ENCODE data around the gene KCNAB2.

Gene KCNAB2

DNA sequence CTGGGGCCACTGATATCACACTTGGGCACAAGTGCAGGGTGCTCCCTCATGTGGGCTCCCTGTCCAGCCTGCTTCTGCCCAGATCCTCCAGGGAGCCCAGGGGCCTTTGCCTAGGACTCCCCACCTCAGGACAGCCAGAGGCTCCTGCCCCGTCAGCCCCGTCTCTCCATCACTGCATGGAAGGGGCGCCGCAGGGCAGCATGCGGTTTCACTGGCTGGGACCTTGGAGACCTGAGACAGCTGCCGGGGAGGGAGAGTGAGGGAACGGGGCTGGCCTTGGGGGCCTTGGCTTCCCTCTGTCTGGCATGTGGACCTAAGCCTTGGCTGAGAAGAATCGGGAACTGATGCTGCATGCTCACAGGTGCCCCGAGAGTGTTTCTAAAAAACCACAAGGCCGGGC, 46.5 kb downstream of the KCNAB2 start:
- no peak; the same call in 2 of the 3 replicates for ATAC-seq
- TF ChIP-seq PPARA (CRISPR knock-in tag; IDR thresholded peaks at IDR 0.05; ENCODE audit: borderline replicate concordance) (no peak), ZC3H10 (CRISPR knock-in tag; IDR thresholded peaks at IDR 0.05) (no peak), ARNTL (CRISPR knock-in tag; IDR thresholded peaks at IDR 0.05; ENCODE audit: borderline replicate concordance, low read depth) (no peak), OSR1 (CRISPR knock-in tag; IDR thresholded peaks at IDR 0.05) (no peak), ZNF8 (CRISPR knock-in tag; IDR thresholded peaks at IDR 0.05) (no peak), BACH2 (CRISPR knock-in tag; IDR thresholded peaks at IDR 0.05; ENCODE audit: borderline replicate concordance) (no peak)
- TF ChIP-seq, protein P1, sequence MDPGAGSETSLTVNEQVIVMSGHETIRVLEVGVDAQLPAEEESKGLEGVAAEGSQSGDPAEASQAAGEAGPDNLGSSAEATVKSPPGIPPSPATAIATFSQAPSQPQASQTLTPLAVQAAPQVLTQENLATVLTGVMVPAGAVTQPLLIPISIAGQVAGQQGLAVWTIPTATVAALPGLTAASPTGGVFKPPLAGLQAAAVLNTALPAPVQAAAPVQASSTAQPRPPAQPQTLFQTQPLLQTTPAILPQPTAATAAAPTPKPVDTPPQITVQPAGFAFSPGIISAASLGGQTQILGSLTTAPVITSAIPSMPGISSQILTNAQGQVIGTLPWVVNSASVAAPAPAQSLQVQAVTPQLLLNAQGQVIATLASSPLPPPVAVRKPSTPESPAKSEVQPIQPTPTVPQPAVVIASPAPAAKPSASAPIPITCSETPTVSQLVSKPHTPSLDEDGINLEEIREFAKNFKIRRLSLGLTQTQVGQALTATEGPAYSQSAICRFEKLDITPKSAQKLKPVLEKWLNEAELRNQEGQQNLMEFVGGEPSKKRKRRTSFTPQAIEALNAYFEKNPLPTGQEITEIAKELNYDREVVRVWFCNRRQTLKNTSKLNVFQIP (CRISPR knock-in tag; IDR thresholded peaks at IDR 0.05; ENCODE audit: borderline replicate concordance, low read depth) = no peak
- TF ChIP-seq, protein P2, sequence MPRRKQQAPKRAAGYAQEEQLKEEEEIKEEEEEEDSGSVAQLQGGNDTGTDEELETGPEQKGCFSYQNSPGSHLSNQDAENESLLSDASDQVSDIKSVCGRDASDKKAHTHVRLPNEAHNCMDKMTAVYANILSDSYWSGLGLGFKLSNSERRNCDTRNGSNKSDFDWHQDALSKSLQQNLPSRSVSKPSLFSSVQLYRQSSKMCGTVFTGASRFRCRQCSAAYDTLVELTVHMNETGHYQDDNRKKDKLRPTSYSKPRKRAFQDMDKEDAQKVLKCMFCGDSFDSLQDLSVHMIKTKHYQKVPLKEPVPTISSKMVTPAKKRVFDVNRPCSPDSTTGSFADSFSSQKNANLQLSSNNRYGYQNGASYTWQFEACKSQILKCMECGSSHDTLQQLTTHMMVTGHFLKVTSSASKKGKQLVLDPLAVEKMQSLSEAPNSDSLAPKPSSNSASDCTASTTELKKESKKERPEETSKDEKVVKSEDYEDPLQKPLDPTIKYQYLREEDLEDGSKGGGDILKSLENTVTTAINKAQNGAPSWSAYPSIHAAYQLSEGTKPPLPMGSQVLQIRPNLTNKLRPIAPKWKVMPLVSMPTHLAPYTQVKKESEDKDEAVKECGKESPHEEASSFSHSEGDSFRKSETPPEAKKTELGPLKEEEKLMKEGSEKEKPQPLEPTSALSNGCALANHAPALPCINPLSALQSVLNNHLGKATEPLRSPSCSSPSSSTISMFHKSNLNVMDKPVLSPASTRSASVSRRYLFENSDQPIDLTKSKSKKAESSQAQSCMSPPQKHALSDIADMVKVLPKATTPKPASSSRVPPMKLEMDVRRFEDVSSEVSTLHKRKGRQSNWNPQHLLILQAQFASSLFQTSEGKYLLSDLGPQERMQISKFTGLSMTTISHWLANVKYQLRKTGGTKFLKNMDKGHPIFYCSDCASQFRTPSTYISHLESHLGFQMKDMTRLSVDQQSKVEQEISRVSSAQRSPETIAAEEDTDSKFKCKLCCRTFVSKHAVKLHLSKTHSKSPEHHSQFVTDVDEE (CRISPR knock-in tag; IDR thresholded peaks at IDR 0.05) = no peak

DNA sequence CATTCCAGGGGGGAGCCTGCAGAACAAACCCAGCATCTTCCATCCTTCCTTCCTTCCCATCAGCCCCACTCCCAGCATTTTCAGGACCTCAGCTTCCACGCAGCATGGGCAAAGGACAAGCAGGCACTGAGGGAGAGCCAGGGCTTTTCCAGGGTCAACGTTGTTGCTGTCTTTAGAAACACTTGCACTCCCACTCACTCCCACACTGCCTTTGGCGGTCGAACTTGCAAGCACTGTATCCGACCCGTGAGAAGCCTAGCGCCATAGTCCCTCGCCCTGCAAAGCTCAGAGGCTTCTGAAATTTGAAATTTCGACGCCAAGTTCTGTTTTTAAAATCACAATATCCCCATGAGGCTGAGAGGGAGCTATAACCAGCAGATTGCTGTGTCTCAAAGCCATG, 47.4 kb downstream of the KCNAB2 start:
- TF ChIP-seq RARB (CRISPR knock-in tag; IDR thresholded peaks at IDR 0.05) (no peak), TOX (CRISPR knock-in tag; IDR thresholded peaks at IDR 0.05; ENCODE audit: borderline replicate concordance) (no peak), ZNF70 (CRISPR knock-in tag; IDR thresholded peaks at IDR 0.05) (no peak), OSR1 (CRISPR knock-in tag; IDR thresholded peaks at IDR 0.05) (no peak), PPARA (CRISPR knock-in tag; IDR thresholded peaks at IDR 0.05; ENCODE audit: borderline replicate concordance) (no peak), ZFP30 (CRISPR knock-in tag; IDR thresholded peaks at IDR 0.05) (no peak), ZNF565 (CRISPR knock-in tag; conservative IDR thresholded peaks at IDR 0.05; ENCODE audit: low read depth) (no peak), TCF4 (CRISPR knock-in tag; IDR thresholded peaks at IDR 0.05; ENCODE audit: borderline replicate concordance) (no peak), ZNF8 (CRISPR knock-in tag; IDR thresholded peaks at IDR 0.05) (no peak)
- TF ChIP-seq, protein P3, sequence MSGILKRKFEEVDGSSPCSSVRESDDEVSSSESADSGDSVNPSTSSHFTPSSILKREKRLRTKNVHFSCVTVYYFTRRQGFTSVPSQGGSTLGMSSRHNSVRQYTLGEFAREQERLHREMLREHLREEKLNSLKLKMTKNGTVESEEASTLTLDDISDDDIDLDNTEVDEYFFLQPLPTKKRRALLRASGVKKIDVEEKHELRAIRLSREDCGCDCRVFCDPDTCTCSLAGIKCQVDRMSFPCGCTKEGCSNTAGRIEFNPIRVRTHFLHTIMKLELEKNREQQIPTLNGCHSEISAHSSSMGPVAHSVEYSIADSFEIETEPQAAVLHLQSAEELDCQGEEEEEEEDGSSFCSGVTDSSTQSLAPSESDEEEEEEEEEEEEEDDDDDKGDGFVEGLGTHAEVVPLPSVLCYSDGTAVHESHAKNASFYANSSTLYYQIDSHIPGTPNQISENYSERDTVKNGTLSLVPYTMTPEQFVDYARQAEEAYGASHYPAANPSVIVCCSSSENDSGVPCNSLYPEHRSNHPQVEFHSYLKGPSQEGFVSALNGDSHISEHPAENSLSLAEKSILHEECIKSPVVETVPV (CRISPR knock-in tag; IDR thresholded peaks at IDR 0.05) = no peak
- ATAC-seq = no peak

DNA sequence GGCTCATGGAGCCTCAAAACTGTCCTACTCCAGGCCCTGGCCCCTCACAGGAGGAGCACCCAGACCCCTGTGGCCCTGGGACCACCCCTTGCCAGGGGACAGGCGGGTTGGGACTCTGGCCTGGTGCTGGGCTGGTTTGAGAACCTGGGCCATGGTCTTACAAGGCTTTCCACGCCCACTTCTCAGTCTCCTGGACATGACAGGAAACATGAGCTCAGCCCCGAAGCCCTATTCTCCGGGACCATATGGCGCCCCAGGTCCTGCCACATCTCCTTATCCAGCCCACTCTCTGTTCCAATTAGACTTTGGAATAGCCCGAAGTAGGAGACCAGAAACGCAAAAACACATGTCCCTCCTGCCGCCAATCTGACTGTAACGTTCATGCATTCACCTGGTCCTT, 47.9 kb downstream of the KCNAB2 start:
- no peak for ATAC-seq

DNA sequence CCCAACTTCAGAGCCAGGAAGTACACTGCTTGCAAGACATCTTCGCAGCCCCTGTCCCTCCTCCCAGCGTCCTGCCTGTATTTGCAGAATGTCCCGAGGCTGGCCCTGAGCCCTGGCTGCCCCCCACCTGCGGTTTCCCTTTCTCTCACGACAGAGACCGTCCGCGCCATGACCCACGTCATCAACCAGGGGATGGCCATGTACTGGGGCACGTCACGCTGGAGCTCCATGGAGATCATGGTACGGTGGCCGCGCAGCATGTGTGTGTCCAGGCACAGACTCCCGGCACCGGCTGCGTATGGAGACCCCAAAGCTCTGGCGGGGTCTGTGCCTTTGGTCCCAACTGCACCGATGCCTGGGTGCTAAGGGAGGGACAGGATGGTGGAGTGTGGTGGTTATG, 48.6 kb downstream of the KCNAB2 start:
- no peak for ATAC-seq
- TF ChIP-seq, protein P1 (CRISPR knock-in tag; IDR thresholded peaks at IDR 0.05; ENCODE audit: borderline replicate concordance, low read depth) = no peak
- TF ChIP-seq TOX (CRISPR knock-in tag; IDR thresholded peaks at IDR 0.05; ENCODE audit: borderline replicate concordance) = no peak

More for the DNA sequence above, 47.9 kb downstream of the KCNAB2 start:
- TF ChIP-seq ZFP30 (CRISPR knock-in tag; IDR thresholded peaks at IDR 0.05) (no peak), BACH2 (CRISPR knock-in tag; IDR thresholded peaks at IDR 0.05; ENCODE audit: borderline replicate concordance) (no peak), PPARA (CRISPR knock-in tag; IDR thresholded peaks at IDR 0.05; ENCODE audit: borderline replicate concordance) (no peak), OSR1 (CRISPR knock-in tag; IDR thresholded peaks at IDR 0.05) (no peak), CSDC2 (CRISPR knock-in tag; IDR thresholded peaks at IDR 0.05) (no peak), GLIS3 (CRISPR knock-in tag; IDR thresholded peaks at IDR 0.05) (no peak), SNAI2 (CRISPR knock-in tag; IDR thresholded peaks at IDR 0.05) (no peak)
- TF ChIP-seq, protein P4, sequence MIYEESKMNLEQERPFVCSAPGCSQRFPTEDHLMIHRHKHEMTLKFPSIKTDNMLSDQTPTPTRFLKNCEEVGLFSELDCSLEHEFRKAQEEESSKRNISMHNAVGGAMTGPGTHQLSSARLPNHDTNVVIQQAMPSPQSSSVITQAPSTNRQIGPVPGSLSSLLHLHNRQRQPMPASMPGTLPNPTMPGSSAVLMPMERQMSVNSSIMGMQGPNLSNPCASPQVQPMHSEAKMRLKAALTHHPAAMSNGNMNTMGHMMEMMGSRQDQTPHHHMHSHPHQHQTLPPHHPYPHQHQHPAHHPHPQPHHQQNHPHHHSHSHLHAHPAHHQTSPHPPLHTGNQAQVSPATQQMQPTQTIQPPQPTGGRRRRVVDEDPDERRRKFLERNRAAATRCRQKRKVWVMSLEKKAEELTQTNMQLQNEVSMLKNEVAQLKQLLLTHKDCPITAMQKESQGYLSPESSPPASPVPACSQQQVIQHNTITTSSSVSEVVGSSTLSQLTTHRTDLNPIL (CRISPR knock-in tag; IDR thresholded peaks at IDR 0.05; ENCODE audit: low read depth) = no peak
- TF ChIP-seq, protein P1 (CRISPR knock-in tag; IDR thresholded peaks at IDR 0.05; ENCODE audit: borderline replicate concordance, low read depth) = no peak

Measured in SK-N-SH treated with all-trans-retinoic acid at 6 μM for 48 hours (cell line).